ENCODE data around the gene TRIML2. TPM values are rescaled to one million over a fixed set of nuclear protein-coding genes. Genes with fewer than 3 reads are reported as not detected.

Gene TRIML2
- total and polyA plus RNA-seq, 2 of the 13 experiments (the other 11 are each of a cell fraction or from before 2014, with no cell fraction given): not detected

- TF ChIP-seq MLLT10 (CRISPR knock-in tag; IDR thresholded peaks at IDR 0.05): no peak
Measured at GRCh38 chr4:188138227-188138626, 28.8 kb upstream of the TRIML2 start (continued).

- POLR2A ChIA-PET: no interaction called here
- no peaks in the 10 kb centered on the region for H3K36me3 ChIP-seq (replicated peaks in 1 of 2; ENCODE audit: control insufficient read depth in 1 of 2, insufficient read depth in 2 of 2, low read length in 2 of 2)
- H3K4me1 ChIP-seq (ENCODE audit: insufficient read depth, low read length): no peaks in the 10 kb centered on the region
- in situ Hi-C loops (cut with HindIII; ENCODE audit: extremely low pct_ligation_motif_present, low pct_unique_long_range_greater_than_20kb): no loop called here
- H4K20me1 ChIP-seq (ENCODE audit: insufficient read depth, low read length): no peaks in the 10 kb centered on the region
- no TSS peak for BruUV-seq (replicated peaks)
- DNase-seq (ENCODE audit: low spot score) (no peak), ATAC-seq (no peak), FAIRE-seq (no peak)
- H3K9me3 ChIP-seq (ENCODE audit: low read length): no peaks in the 10 kb centered on the region
- no peak overlapping the region for H3K4me2 ChIP-seq (ENCODE audit: low read depth, low read length)
- H3K4me3 ChIP-seq (replicated peaks in 1 of 3; ENCODE audit: insufficient read depth in 1 of 3, low read depth in 2 of 3, low read length in 3 of 3): no peak overlapping the region
- 11% methylated on average over 5 of the region's 5 CpGs for WGBS (ENCODE audit: low lambda C conversion rate)
- CTCF ChIA-PET (ENCODE audit: low intra/inter-chr PET ratio, low total read pairs): no interaction called here
- H3K27me3 ChIP-seq (ENCODE audit: control insufficient read depth in 1 of 2, insufficient read depth in 2 of 2, low read length in 2 of 2): no peaks in the 10 kb centered on the region
- TF ChIP-seq SOX13 (IDR thresholded peaks at IDR 0.05) (no peak), SOX13 (CRISPR knock-in tag; conservative IDR thresholded peaks at IDR 0.05 in 1 of 2, IDR thresholded peaks at IDR 0.05 in 1 of 2) (no peak), ZNF607 (CRISPR knock-in tag; IDR thresholded peaks at IDR 0.05; ENCODE audit: borderline replicate concordance) (no peak), ZNF562 (CRISPR knock-in tag; IDR thresholded peaks at IDR 0.05; ENCODE audit: borderline replicate concordance) (no peak), DMAP1 (CRISPR knock-in tag; IDR thresholded peaks at IDR 0.05) (no peak), ISX (CRISPR knock-in tag; conservative IDR thresholded peaks at IDR 0.05) (no peak), ZSCAN21 (CRISPR knock-in tag; IDR thresholded peaks at IDR 0.05; ENCODE audit: borderline replicate concordance) (no peak)
- TF ChIP-seq, protein P1, sequence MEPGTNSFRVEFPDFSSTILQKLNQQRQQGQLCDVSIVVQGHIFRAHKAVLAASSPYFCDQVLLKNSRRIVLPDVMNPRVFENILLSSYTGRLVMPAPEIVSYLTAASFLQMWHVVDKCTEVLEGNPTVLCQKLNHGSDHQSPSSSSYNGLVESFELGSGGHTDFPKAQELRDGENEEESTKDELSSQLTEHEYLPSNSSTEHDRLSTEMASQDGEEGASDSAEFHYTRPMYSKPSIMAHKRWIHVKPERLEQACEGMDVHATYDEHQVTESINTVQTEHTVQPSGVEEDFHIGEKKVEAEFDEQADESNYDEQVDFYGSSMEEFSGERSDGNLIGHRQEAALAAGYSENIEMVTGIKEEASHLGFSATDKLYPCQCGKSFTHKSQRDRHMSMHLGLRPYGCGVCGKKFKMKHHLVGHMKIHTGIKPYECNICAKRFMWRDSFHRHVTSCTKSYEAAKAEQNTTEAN (CRISPR knock-in tag; conservative IDR thresholded peaks at IDR 0.05): no peak
- H3K79me2 ChIP-seq (ENCODE audit: insufficient read depth, low read length): no peaks in the 10 kb centered on the region
- intact Hi-C loops (cut with micrococcal nuclease; ENCODE audit: unreplicated experiment): no loop called here
- no peak overlapping the region for H2AFZ ChIP-seq (ENCODE audit: low read length)
- no peak overlapping the region for H3K9ac ChIP-seq (ENCODE audit: insufficient read depth, low read depth, low read length)
- H3K27ac ChIP-seq (ENCODE audit: extremely low read length, insufficient read depth, low read length): no peak overlapping the region
Measured at GRCh38 chr4:188132232-188132631, 22.8 kb upstream of the TRIML2 start.

Data from HepG2 (cell line).